ENCODE measurements around the gene SMARCB1. TPM values are rescaled to one million over a fixed set of nuclear protein-coding genes. Genes with fewer than 3 reads are reported as not detected.

SMARCB1 gene
- total RNA-seq, 2 donors from 2014 or later: 136 to 148 TPM

- TF ChIP-seq CTCF (conservative IDR thresholded peaks at IDR 0.05): peak; percentile 17
- Histone ChIP-seq H3K4me1 (ENCODE audit: control insufficient read depth, insufficient read depth, low read length) (no peaks in the 10 kb centered on the region), H3K36me3 (ENCODE audit: control insufficient read depth, insufficient read depth, low read length) (no peaks in the 10 kb centered on the region), H3K9ac (ENCODE audit: extremely low read depth, low read length, poor library complexity, severe bottlenecking) (peak within 1 kb of the TSS; percentile 80), H3K27me3 (ENCODE audit: control insufficient read depth, insufficient read depth, low read length, poor library complexity, severe bottlenecking) (no peaks in the 10 kb centered on the region), H3K27ac (ENCODE audit: low read depth, low read length) (peak within 1 kb of the TSS; percentile 83), H3K4me3 (ENCODE audit: low read length) (peak within 1 kb of the TSS; percentile 93), H3K9me3 (ENCODE audit: control insufficient read depth, low read length) (no peaks in the 10 kb centered on the region)
- H3K9me3 Mint-ChIP-seq: no peaks in the 10 kb centered on the region
- WGBS, 2 experiments (ENCODE audit: insufficient coverage in 1 of 2, insufficient read length in 1 of 2): 0 to 3% methylated on average over 10 to 78 of the region's 78 CpGs
- peak; percentile 96 for DNase-seq
- peaks cover 10% of the 10 kb centered on the region for H3K4me1 Mint-ChIP-seq
- no peaks in the 10 kb centered on the region for H3K27me3 Mint-ChIP-seq (ENCODE audit: insufficient read depth)
- H3K36me3 Mint-ChIP-seq (ENCODE audit: low read depth): peaks cover 5% of the 10 kb centered on the region
- peak within 1 kb of the TSS; percentile 65 for H3K4me3 Mint-ChIP-seq
- peak within 1 kb of the TSS; percentile 91 for H3K27ac Mint-ChIP-seq
Measured at GRCh38 chr22:23750714-23751440, 35.9 kb upstream of the SMARCB1 start, which contains the start of gene ZNF70. Gene ZNF70 (minus strand): TSS chr22:23751112. CDS start chr22:23745140, 5,972 bp downstream.

- Histone ChIP-seq H3K4me3 (ENCODE audit: low read length) (peak overlapping the region; percentile 88), H3K27me3 (ENCODE audit: control insufficient read depth, insufficient read depth, low read length, poor library complexity, severe bottlenecking) (no peaks in the 10 kb centered on the region), H3K9ac (ENCODE audit: extremely low read depth, low read length, poor library complexity, severe bottlenecking) (peak overlapping the region; percentile 80), H3K27ac (ENCODE audit: low read depth, low read length) (peak overlapping the region; percentile 83), H3K9me3 (ENCODE audit: control insufficient read depth, low read length) (no peaks in the 10 kb centered on the region), H3K4me1 (ENCODE audit: control insufficient read depth, insufficient read depth, low read length) (no peaks in the 10 kb centered on the region), H3K36me3 (ENCODE audit: control insufficient read depth, insufficient read depth, low read length) (no peaks in the 10 kb centered on the region)
- H3K36me3 Mint-ChIP-seq (ENCODE audit: low read depth): peaks cover 3% of the 10 kb centered on the region
- H3K27me3 Mint-ChIP-seq (ENCODE audit: insufficient read depth): no peaks in the 10 kb centered on the region
- H3K27ac Mint-ChIP-seq: peak overlapping the region; percentile 91
- peak; percentile 75 for DNase-seq
- H3K4me1 Mint-ChIP-seq: peaks cover 10% of the 10 kb centered on the region
- WGBS, 2 experiments (ENCODE audit: insufficient coverage in 1 of 2, insufficient read length in 1 of 2): 32 to 46% methylated on average over 15 to 22 of the region's 22 CpGs
- H3K4me3 Mint-ChIP-seq: peak overlapping the region; percentile 65
- TF ChIP-seq CTCF (conservative IDR thresholded peaks at IDR 0.05): no peak
- H3K9me3 Mint-ChIP-seq: no peaks in the 10 kb centered on the region
Measured at GRCh38 chr22:23751441-23751996, 35.2 kb upstream of the SMARCB1 start.

GRCh38 chr22:23752090-23752691 lies 34.6 kb upstream of the SMARCB1 start:
- H3K27ac Mint-ChIP-seq: peak overlapping the region; percentile 48
- Histone ChIP-seq H3K36me3 (ENCODE audit: control insufficient read depth, insufficient read depth, low read length) (no peaks in the 10 kb centered on the region), H3K27ac (ENCODE audit: low read depth, low read length) (no peak overlapping the region), H3K4me1 (ENCODE audit: control insufficient read depth, insufficient read depth, low read length) (no peaks in the 10 kb centered on the region), H3K4me3 (ENCODE audit: low read length) (no peak overlapping the region), H3K9me3 (ENCODE audit: control insufficient read depth, low read length) (no peaks in the 10 kb centered on the region), H3K27me3 (ENCODE audit: control insufficient read depth, insufficient read depth, low read length, poor library complexity, severe bottlenecking) (no peaks in the 10 kb centered on the region), H3K9ac (ENCODE audit: extremely low read depth, low read length, poor library complexity, severe bottlenecking) (no peak overlapping the region)
- no peaks in the 10 kb centered on the region for H3K27me3 Mint-ChIP-seq (ENCODE audit: insufficient read depth)
- WGBS, 2 experiments (ENCODE audit: insufficient coverage in 1 of 2, insufficient read length in 1 of 2): 94 to 100% methylated on average over 1 to 9 of the region's 9 CpGs
- H3K4me3 Mint-ChIP-seq: peak overlapping the region; percentile 65
- H3K4me1 Mint-ChIP-seq: peaks cover 13% of the 10 kb centered on the region
- H3K36me3 Mint-ChIP-seq (ENCODE audit: low read depth): no peaks in the 10 kb centered on the region
- TF ChIP-seq CTCF (conservative IDR thresholded peaks at IDR 0.05): no peak
- H3K9me3 Mint-ChIP-seq: no peaks in the 10 kb centered on the region
- no peak for DNase-seq

Measured in endodermal cell (in vitro differentiated cells).